Colonic mucosa (tissue), 4 donors: ENCODE results near the gene STAB2. TPM values are rescaled to one million over a fixed set of nuclear protein-coding genes. Genes with fewer than 3 reads are reported as not detected.

ENCODE experiments used
- DNase-seq: peaks from one replicate; pipeline ENCODE4 v3.0.0-alpha.2; 2020
- H3K27ac ChIP-seq: fragments of 200-600 bp; one replicate; pipeline ENCODE4 v1.8.0; 2021
- H3K27me3 ChIP-seq: fragments of 200-600 bp; one replicate; pipeline ENCODE4 v1.8.0; 2021
- H3K36me3 ChIP-seq: fragments of 200-600 bp; one replicate; pipeline ENCODE4 v1.8.0; 2021
- H3K4me1 ChIP-seq: fragments of 200-600 bp; one replicate; pipeline ENCODE4 v1.8.0; 2021; ENCODE audit warnings: mild to moderate bottlenecking
- H3K4me3 ChIP-seq: fragments of 200-600 bp; one replicate; pipeline ENCODE4 v1.8.0; 2021
- H3K9ac ChIP-seq, 2 donors: one replicate each; pipeline ENCODE4 v1.7.0; 2013; ENCODE audit warnings: control low read depth in 2 of 2, low read depth in 2 of 2, low read length in 2 of 2
- H3K9me3 ChIP-seq: fragments of 200-600 bp; one replicate; pipeline ENCODE4 v1.8.0; 2021
- CTCF ChIP-seq: fragments of 200-600 bp; IDR thresholded peaks from one replicate; pipeline ENCODE4 v1.8.0; 2022; ENCODE audit warnings: antibody characterized with exemption, mild to moderate bottlenecking
- intact Hi-C: fragments of 100-400 bp; cut with DNase I; formaldehyde crosslinking; loops from one replicate; pipeline ENCODE4 v1.14.1; 2022
- total RNA-seq, 2 donors: library from RNA; stranded (reverse); fragmentation: NEBNext Ultra II Directional in 1 of 2; extraction: Animal tissue kit (Norgen Biotek cat#: 25700) in 1 of 2; gene quantifications; one replicate each; pipeline ENCODE4 v1.2.1, GENCODE V29; 2021
- donor health status: healthy.
- donor health status: DM: no; HTN: no; CAD: no.
- donor health status: DM: no; HTN: no; CAD: no.

The STAB2 gene
- total RNA-seq, 2 donors from 2014 or later: 0.56 to 1.0 TPM

- Histone ChIP-seq H3K9me3 (no peaks in the 10 kb centered on the region), H3K27ac (no peak overlapping the region), H3K9ac (no peak overlapping the region), H3K4me1 (no peaks in the 10 kb centered on the region), H3K4me3 (no peak overlapping the region), H3K36me3 (no peaks in the 10 kb centered on the region), H3K27me3 (no peaks in the 10 kb centered on the region)
- intact Hi-C loops: no loop called here
- no peak for DNase-seq
- TF ChIP-seq CTCF: no peak
Measured at GRCh38 chr12:103583008-103583407, 4.1 kb upstream of the STAB2 start.

- intact Hi-C loops: no loop called here
- Histone ChIP-seq H3K9me3 (no peaks in the 10 kb centered on the region), H3K9ac (no peak overlapping the region), H3K27me3 (no peaks in the 10 kb centered on the region), H3K4me1 (no peaks in the 10 kb centered on the region), H3K27ac (no peak overlapping the region), H3K4me3 (no peak overlapping the region), H3K36me3 (no peaks in the 10 kb centered on the region)
- DNase-seq: no peak
- no peak for TF ChIP-seq CTCF
Measured at GRCh38 chr12:103586132-103586531, 941 bp upstream of the STAB2 start.

- no peak overlapping the region for H3K9ac ChIP-seq
- H3K4me1 ChIP-seq: no peaks in the 10 kb centered on the region
- no peak for DNase-seq
- no peak for TF ChIP-seq CTCF
- intact Hi-C loops: no loop called here
- no peaks in the 10 kb centered on the region for H3K36me3 ChIP-seq
- H3K27ac ChIP-seq: no peak overlapping the region
- H3K4me3 ChIP-seq: no peak overlapping the region
- H3K27me3 ChIP-seq: no peaks in the 10 kb centered on the region
- no peaks in the 10 kb centered on the region for H3K9me3 ChIP-seq
Measured at GRCh38 chr12:103588680-103589079, 1.6 kb downstream of the STAB2 start.

- Histone ChIP-seq H3K4me1 (no peaks in the 10 kb centered on the region), H3K9me3 (no peaks in the 10 kb centered on the region), H3K27ac (no peak overlapping the region), H3K4me3 (no peak overlapping the region), H3K27me3 (no peaks in the 10 kb centered on the region), H3K9ac (no peak overlapping the region), H3K36me3 (no peaks in the 10 kb centered on the region)
- intact Hi-C loops: no loop called here
- no peak for DNase-seq
- TF ChIP-seq CTCF: no peak
Measured at GRCh38 chr12:103589517-103589916, 2.4 kb downstream of the STAB2 start.

- no peaks in the 10 kb centered on the region for H3K9me3 ChIP-seq
- intact Hi-C loops: no loop called here
- no peak overlapping the region for H3K4me3 ChIP-seq
- H3K27ac ChIP-seq: no peak overlapping the region
- no peaks in the 10 kb centered on the region for H3K27me3 ChIP-seq
- H3K9ac ChIP-seq: no peak overlapping the region
- no peak for TF ChIP-seq CTCF
- no peaks in the 10 kb centered on the region for H3K36me3 ChIP-seq
- no peaks in the 10 kb centered on the region for H3K4me1 ChIP-seq
- no peak for DNase-seq
Measured at GRCh38 chr12:103590271-103590670, 3.2 kb downstream of the STAB2 start.

- DNase-seq: no peak
- H3K4me3 ChIP-seq: no peak overlapping the region
- H3K36me3 ChIP-seq: no peaks in the 10 kb centered on the region
- H3K4me1 ChIP-seq: no peaks in the 10 kb centered on the region
- intact Hi-C loops: no loop called here
- H3K9ac ChIP-seq: no peak overlapping the region
- no peaks in the 10 kb centered on the region for H3K27me3 ChIP-seq
- no peak overlapping the region for H3K27ac ChIP-seq
- TF ChIP-seq CTCF: no peak
- no peaks in the 10 kb centered on the region for H3K9me3 ChIP-seq
Measured at GRCh38 chr12:103596981-103597380, 9.9 kb downstream of the STAB2 start.
